Measurements from ENCODE around the gene OTX2. TPM values are rescaled to one million over a fixed set of nuclear protein-coding genes. Genes with fewer than 3 reads are reported as not detected.

OTX2 gene
- total RNA-seq, 1 experiment from 2014 or later, result not detected

DNA sequence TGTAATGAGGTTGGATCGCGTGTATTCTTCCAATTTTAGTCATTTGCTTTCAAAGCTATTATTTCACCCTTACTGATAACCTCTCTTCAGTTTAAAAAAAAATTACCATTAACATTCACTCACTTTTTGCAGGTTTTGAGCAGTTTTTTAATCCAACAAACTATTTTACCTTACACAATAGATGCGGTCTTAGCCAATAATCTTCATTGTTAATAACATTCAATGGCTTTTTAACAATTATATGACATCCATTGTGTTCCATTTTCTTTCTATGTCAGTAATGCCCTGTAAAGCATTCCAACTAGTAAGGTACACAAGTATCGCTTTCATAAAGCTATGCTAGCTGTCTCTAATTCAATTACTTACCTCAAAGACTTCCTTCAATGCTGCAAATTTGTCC lies 18.9 kb upstream of the OTX2 start:
- CTCF ChIA-PET, result no interaction called here
- Histone ChIP-seq H3K79me2 (ENCODE audit: insufficient read depth, low read length) (no peaks in the 10 kb centered on the region), H4K20me1 (ENCODE audit: insufficient read depth) (no peaks in the 10 kb centered on the region), H3K27me3 (ENCODE audit: insufficient read depth, low read length) (peaks cover 28% of the 10 kb centered on the region), H3K4me1 (ENCODE audit: control insufficient read depth in 1 of 2, insufficient read depth in 2 of 2, low read length in 2 of 2) (no peaks in the 10 kb centered on the region), H3K4me3 (replicated peaks in 1 of 2; ENCODE audit: low read depth in 1 of 2, low read length in 2 of 2) (no peak overlapping the region), H3K9me3 (ENCODE audit: control insufficient read depth in 1 of 2, insufficient read depth in 1 of 2, low read depth in 1 of 2, low read length in 2 of 2) (no peaks in the 10 kb centered on the region), H3K36me3 (ENCODE audit: control insufficient read depth in 1 of 2, insufficient read depth in 2 of 2, low read length in 2 of 2) (no peaks in the 10 kb centered on the region), H2AFZ (ENCODE audit: low read depth, low read length, poor library complexity, severe bottlenecking) (no peak overlapping the region), H3K9me2 (ENCODE audit: insufficient read depth) (no peaks in the 10 kb centered on the region), H3K27ac (ENCODE audit: low read depth, low read length) (no peak overlapping the region), H3K4me2 (ENCODE audit: low read length) (no peak overlapping the region), H3K9ac (ENCODE audit: low read length) (no peak overlapping the region)
- intact Hi-C loops (cut with micrococcal nuclease), result no loop called here
- DNase-seq (ENCODE audit: low read depth, low spot score) (no peak), ATAC-seq (no peak)
- POLR2A ChIA-PET, result no interaction called here
- RAD21 ChIA-PET (ENCODE audit: low non-redundant PET in 1 of 2, low total read pairs in 2 of 2, uncharacterized antibody in 2 of 2, unreplicated experiment in 2 of 2), result no interaction called here
- BruUV-seq (replicated peaks), result no TSS peak
- no peak for TF ChIP-seq ELF1 (IDR thresholded peaks at IDR 0.05; ENCODE audit: borderline replicate concordance, low read depth)
- no peak for TF ChIP-seq JUND (IDR thresholded peaks at IDR 0.05)
- TF ChIP-seq CTCF (IDR thresholded peaks at IDR 0.05 in 2 of 3, conservative IDR thresholded peaks at IDR 0.05 in 1 of 3; ENCODE audit: borderline replicate concordance in 1 of 3, insufficient read depth in 1 of 3, low read depth in 2 of 3, low read length in 2 of 3), result no peak
- no peak for TF ChIP-seq TCF7L2 (IDR thresholded peaks at IDR 0.05; ENCODE audit: borderline replicate concordance, extremely low read depth, insufficient read depth, insufficient read length)
- TF ChIP-seq POLR2AphosphoS5 (IDR thresholded peaks at IDR 0.05; ENCODE audit: low read depth, low read length), result no peak
- no peak for TF ChIP-seq FOSL1 (IDR thresholded peaks at IDR 0.05; ENCODE audit: low read depth)
- no peak for TF ChIP-seq CEBPB (IDR thresholded peaks at IDR 0.05; ENCODE audit: low read depth)
- TF ChIP-seq EZH2 (IDR thresholded peaks at IDR 0.05), result no peak
- TF ChIP-seq EZH2phosphoT487 (IDR thresholded peaks at IDR 0.05; ENCODE audit: borderline replicate concordance), result no peak
- no peak for TF ChIP-seq EGR1 (IDR thresholded peaks at IDR 0.05; ENCODE audit: low read depth)
- no peak for TF ChIP-seq POLR2A (IDR thresholded peaks at IDR 0.05; ENCODE audit: borderline replicate concordance, extremely low read depth, insufficient read depth, insufficient read length)
- no peak for TF ChIP-seq RAD21 (IDR thresholded peaks at IDR 0.05; ENCODE audit: low read depth)
- no peak for TF ChIP-seq ZFX (IDR thresholded peaks at IDR 0.05)
- no peak for TF ChIP-seq CBX3 (IDR thresholded peaks at IDR 0.05; ENCODE audit: low read depth)
- no peak for TF ChIP-seq ZNF274 (IDR thresholded peaks at IDR 0.05; ENCODE audit: low read depth, low read length)
- TF ChIP-seq, protein P1, sequence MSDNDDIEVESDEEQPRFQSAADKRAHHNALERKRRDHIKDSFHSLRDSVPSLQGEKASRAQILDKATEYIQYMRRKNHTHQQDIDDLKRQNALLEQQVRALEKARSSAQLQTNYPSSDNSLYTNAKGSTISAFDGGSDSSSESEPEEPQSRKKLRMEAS (IDR thresholded peaks at IDR 0.05), result no peak
- TF ChIP-seq REST (IDR thresholded peaks at IDR 0.05; ENCODE audit: low read depth), result no peak
- TF ChIP-seq ZBTB33 (IDR thresholded peaks at IDR 0.05; ENCODE audit: extremely low read depth, insufficient replicate concordance, low read length), result no peak
- no peak for TF ChIP-seq YY1 (IDR thresholded peaks at IDR 0.05; ENCODE audit: extremely low read depth, insufficient replicate concordance, low read depth, low read length)
